HL-60 (cell line): ENCODE results near the gene PSMD11.

Experiments
- CTCF ChIP-seq: IDR thresholded peaks from one replicate; pipeline ENCODE4 v1.5.1; 2011; ENCODE audit warnings: low read length, control low read depth, inconsistent platforms; ENCODE audit not compliant: insufficient read depth
- POLR2AphosphoS5 ChIP-seq: IDR thresholded peaks from 2 replicates; pipeline ENCODE4 v1.6.1; 2012; ENCODE audit warnings: low read depth

- TF ChIP-seq CTCF (no peak), POLR2AphosphoS5 (no peak)
Observed at GRCh38 chr17:32520737-32521404, 76.6 kb downstream of the PSMD11 start.
